Mammary epithelial cell (primary cell): ENCODE measurements around the gene ATG7.

Source experiments
- EZH2 ChIP-seq: IDR thresholded peaks from 2 replicates; pipeline ENCODE4 v1.6.1; 2012; ENCODE audit warnings: low read length, inconsistent platforms, borderline replicate concordance
- TF ChIP-seq, protein P1 (sequence below), 2 donors: IDR thresholded peaks in 1 of 2; conservative IDR thresholded peaks in 1 of 2; 2 replicates each; pipeline ENCODE4 v1.5.1; 2011 to 2012; ENCODE audit warnings: inconsistent platforms in 2 of 2, low read length in 2 of 2, mild to moderate bottlenecking in 2 of 2, control low read depth in 1 of 2, low read depth in 1 of 2; ENCODE audit not compliant: insufficient read depth in 1 of 2; ENCODE audit errors: extremely low read depth in 1 of 2

DNA sequence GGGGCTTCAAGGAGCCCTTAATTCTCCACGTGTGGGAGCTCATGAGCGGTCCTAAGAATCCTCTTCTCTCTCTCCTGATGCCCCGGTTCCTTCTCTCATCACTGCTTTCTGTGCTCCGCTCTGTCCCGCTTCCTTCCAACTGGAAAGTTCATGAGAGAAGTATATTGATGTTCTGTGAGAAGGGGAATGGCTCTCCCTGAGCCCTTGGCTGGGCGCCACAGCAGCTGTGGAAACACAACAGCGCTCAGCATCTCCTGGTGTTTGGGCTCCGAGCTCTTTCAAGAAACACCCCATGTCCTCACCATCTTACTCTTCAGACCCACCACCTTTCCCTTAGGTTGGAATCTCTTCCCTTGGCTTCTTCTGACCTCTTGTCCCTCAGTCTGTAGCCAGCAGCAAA is 209.8 kb downstream of the ATG7 start:
- TF ChIP-seq, protein P1, sequence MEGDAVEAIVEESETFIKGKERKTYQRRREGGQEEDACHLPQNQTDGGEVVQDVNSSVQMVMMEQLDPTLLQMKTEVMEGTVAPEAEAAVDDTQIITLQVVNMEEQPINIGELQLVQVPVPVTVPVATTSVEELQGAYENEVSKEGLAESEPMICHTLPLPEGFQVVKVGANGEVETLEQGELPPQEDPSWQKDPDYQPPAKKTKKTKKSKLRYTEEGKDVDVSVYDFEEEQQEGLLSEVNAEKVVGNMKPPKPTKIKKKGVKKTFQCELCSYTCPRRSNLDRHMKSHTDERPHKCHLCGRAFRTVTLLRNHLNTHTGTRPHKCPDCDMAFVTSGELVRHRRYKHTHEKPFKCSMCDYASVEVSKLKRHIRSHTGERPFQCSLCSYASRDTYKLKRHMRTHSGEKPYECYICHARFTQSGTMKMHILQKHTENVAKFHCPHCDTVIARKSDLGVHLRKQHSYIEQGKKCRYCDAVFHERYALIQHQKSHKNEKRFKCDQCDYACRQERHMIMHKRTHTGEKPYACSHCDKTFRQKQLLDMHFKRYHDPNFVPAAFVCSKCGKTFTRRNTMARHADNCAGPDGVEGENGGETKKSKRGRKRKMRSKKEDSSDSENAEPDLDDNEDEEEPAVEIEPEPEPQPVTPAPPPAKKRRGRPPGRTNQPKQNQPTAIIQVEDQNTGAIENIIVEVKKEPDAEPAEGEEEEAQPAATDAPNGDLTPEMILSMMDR (conservative IDR thresholded peaks at IDR 0.05 in 1 of 2, IDR thresholded peaks at IDR 0.05 in 1 of 2; ENCODE audit: extremely low read depth in 1 of 2, insufficient read depth in 1 of 2, low read depth in 1 of 2, low read length in 2 of 2) = no peak
- no peak for TF ChIP-seq EZH2
